Activated naive CD4-positive, alpha-beta T cell treated with anti-CD3 and anti-CD28 coated beads, Interleukin-2, amount 50 U/mL, for 72 hours (primary cell): ENCODE results near the gene AP1S3. TPM values are rescaled to one million over a fixed set of nuclear protein-coding genes. Genes with fewer than 3 reads are reported as not detected.
"Not testable (repeated sequence)": the region's sequence is repeated elsewhere in the genome, so short reads cannot be mapped to it uniquely, and the experiment has no call there.

Source experiments
- ATAC-seq, 2 donors: fragments of 150-1000 bp; cut with Tn5 transposase; 2 replicates each; pipeline ENCODE4 v1.10.0; 2021; ENCODE audit warnings: mild to moderate bottlenecking in 2 of 2, moderate library complexity in 2 of 2
- DNase-seq, 2 donors: peaks; one replicate each; pipeline ENCODE4 v3.0.0; 2021 to 2022; ENCODE audit warnings: low spot score in 2 of 2
- H3K27ac Mint-ChIP-seq, 2 donors: one replicate each; pipeline ENCODE4 v1.8.0; 2022; ENCODE audit warnings: mild to moderate bottlenecking in 2 of 2, mixed read lengths in 2 of 2
- H3K36me3 Mint-ChIP-seq, 2 donors: one replicate each; pipeline ENCODE4 v1.8.0; 2022; ENCODE audit warnings: mixed read lengths in 2 of 2
- H3K9me3 Mint-ChIP-seq, 2 donors: one replicate each; pipeline ENCODE4 v1.8.0; 2022; ENCODE audit warnings: mixed read lengths in 2 of 2
- total RNA-seq, 2 donors: library from RNA; stranded (reverse); gene quantifications; one replicate each; pipeline ENCODE4 v1.2.3, GENCODE V29; 2022

The AP1S3 gene
- total RNA-seq, 2 donors from 2014 or later = 1.8 to 7.6 TPM

GRCh38 chr2:223788106-223788505 lies 49.3 kb downstream of the AP1S3 start:
- not testable (repeated sequence) for DNase-seq, H3K9me3 Mint-ChIP-seq, ATAC-seq, H3K36me3 Mint-ChIP-seq, H3K27ac Mint-ChIP-seq

DNA sequence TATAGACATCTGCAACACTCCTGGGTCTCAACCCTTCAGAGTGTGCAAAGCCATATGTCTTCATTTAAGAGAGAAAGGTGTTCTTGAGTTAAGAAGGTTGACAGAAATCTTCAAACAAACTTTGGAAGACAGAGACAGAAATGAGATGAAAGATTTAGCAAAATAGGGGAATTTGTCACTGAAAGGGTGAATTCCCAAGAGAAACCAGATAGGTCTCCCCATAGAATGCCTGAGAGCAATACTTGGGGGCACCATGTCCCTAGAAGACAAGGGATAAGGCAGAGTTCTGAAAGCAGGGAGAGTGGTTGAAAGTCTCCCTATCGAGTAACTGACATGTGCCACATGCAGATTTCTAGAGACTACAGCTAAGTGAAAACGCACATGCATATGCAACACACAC lies 50.0 kb downstream of the AP1S3 start:
- Mint-ChIP-seq H3K27ac (no peak overlapping the region), H3K9me3 (no peaks in the 10 kb centered on the region), H3K36me3 (peaks cover 0 to 4% of the 10 kb centered on the region in 2 donors)
- DNase-seq (no peak), ATAC-seq (no peak)

GRCh38 chr2:223786943-223787342 lies 50.4 kb downstream of the AP1S3 start:
- Mint-ChIP-seq H3K9me3 (no peaks in the 10 kb centered on the region), H3K36me3 (peaks cover 0 to 4% of the 10 kb centered on the region in 2 donors), H3K27ac (no peak overlapping the region)
- no peak for DNase-seq
- no peak for ATAC-seq

GRCh38 chr2:223786236-223786635 lies 51.1 kb downstream of the AP1S3 start:
- Mint-ChIP-seq H3K9me3 (no peaks in the 10 kb centered on the region), H3K27ac (no peak overlapping the region), H3K36me3 (peaks cover 0 to 4% of the 10 kb centered on the region in 2 donors)
- no peak for DNase-seq
- no peak for ATAC-seq

GRCh38 chr2:223784221-223784772 lies 53.1 kb downstream of the AP1S3 start:
- no peaks in the 10 kb centered on the region for H3K36me3 Mint-ChIP-seq

DNA sequence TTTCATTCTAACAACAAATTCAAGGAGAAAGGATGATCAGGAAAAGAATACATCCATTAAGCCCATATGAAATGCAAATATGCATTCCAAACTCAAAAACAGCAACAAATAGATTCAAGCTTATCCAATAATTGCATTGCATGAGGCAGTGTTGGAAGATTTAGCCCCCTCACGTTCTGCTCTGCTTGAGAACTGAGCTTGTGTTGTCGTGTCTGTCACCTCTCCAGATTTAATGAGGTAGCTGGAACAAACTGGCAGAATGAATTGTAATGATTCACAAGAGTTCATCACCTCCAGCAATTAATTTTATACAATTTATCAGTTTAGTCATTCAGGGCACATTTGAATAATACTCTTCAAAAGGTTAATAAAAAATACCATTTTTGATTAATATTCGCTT lies 54.8 kb downstream of the AP1S3 start:
- DNase-seq = no peak
- H3K27ac Mint-ChIP-seq = no peak overlapping the region
- ATAC-seq = no peak
- no peaks in the 10 kb centered on the region for H3K9me3 Mint-ChIP-seq
- H3K36me3 Mint-ChIP-seq = no peaks in the 10 kb centered on the region

More at GRCh38 chr2:223784221-223784772, 53.1 kb downstream of the AP1S3 start:
- no peak for DNase-seq
- no peak for ATAC-seq
- Mint-ChIP-seq H3K27ac (peak overlapping the region in 1 of 2 donors; percentile 20), H3K9me3 (no peaks in the 10 kb centered on the region)

DNA sequence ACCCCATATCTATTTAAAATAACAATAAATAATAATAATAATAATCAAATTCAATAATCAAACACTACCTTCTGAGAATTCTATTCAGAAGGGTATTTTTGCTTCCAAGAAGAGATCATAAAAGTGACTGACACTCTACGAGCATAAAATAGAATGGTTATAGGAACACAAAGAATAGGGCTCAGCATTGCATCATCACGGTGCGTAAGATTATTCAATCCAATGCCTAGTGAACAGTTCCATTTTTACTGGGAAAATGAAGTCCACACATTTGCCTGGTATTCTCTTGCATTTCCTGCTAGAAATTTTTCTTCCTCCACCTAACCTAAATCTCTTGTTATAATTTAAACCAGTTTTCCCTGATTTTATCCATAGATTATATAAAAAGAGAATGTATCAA lies 55.8 kb downstream of the AP1S3 start:
- Mint-ChIP-seq H3K36me3 (no peaks in the 10 kb centered on the region), H3K27ac (no peak overlapping the region), H3K9me3 (no peaks in the 10 kb centered on the region)
- ATAC-seq (no peak), DNase-seq (no peak)

- no peak overlapping the region for H3K27ac Mint-ChIP-seq
- no peaks in the 10 kb centered on the region for H3K9me3 Mint-ChIP-seq
- peak; percentile 53 to 78 for ATAC-seq
Observed at GRCh38 chr2:223779877-223780276, 57.5 kb downstream of the AP1S3 start.

DNA sequence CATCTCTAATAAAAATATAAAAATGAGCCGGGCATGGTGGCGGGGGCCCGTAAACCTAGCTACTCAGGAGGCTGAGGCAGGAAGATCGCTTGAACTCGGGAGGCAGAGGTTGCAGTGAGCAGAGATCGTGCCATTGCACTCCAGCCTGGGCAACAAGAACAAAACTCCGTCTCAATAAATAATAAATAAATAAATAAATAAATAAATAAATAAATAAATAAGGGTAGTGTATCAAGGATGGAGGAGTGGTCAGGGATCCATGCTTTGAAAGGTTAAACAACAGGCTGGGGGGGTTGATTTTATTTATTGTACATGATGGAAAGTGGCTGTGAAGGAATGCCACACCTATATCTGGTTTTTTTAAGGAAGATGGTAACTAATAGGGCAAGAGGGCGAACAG lies 63.2 kb downstream of the AP1S3 start:
- no peak for DNase-seq
- no peak for ATAC-seq
- Mint-ChIP-seq H3K27ac (no peak overlapping the region), H3K9me3 (no peaks in the 10 kb centered on the region), H3K36me3 (no peaks in the 10 kb centered on the region)

More at GRCh38 chr2:223779877-223780276, 57.5 kb downstream of the AP1S3 start:
- DNase-seq = peak in 1 of 2 donors; percentile 27
- no peaks in the 10 kb centered on the region for H3K36me3 Mint-ChIP-seq

GRCh38 chr2:223772363-223772762 lies 65.0 kb downstream of the AP1S3 start:
- Mint-ChIP-seq H3K36me3 (peaks cover 0 to 2% of the 10 kb centered on the region in 2 donors), H3K9me3 (no peaks in the 10 kb centered on the region)
- no peak for ATAC-seq

DNA sequence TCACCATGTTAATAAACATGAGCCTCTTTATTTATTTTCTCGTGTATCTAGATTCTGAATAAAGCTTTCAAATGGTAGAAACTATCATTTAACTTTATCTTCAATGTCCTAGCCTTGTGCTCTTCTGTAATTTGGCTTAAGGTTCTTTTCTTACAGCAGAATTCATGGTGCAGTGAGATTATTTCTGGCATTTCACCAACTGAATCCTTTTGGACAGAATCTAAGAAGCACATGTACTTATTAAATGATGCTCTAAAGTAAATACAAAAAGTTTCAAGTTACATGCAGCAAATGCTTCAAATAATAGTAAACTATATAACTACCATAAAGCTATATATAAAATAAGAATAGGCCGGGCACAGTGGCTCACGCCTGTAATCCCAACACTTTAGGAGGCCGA lies 65.9 kb downstream of the AP1S3 start:
- no peak for ATAC-seq
- H3K9me3 Mint-ChIP-seq = no peaks in the 10 kb centered on the region

More at GRCh38 chr2:223772363-223772762, 65.0 kb downstream of the AP1S3 start:
- H3K27ac Mint-ChIP-seq = no peak overlapping the region
- DNase-seq = no peak

GRCh38 chr2:223768179-223768578 lies 69.2 kb downstream of the AP1S3 start:
- no peak for DNase-seq

More for the DNA sequence above, 65.9 kb downstream of the AP1S3 start:
- peaks cover 0 to 5% of the 10 kb centered on the region in 2 donors for H3K36me3 Mint-ChIP-seq
- H3K27ac Mint-ChIP-seq = no peak overlapping the region
- no peak for DNase-seq

DNA sequence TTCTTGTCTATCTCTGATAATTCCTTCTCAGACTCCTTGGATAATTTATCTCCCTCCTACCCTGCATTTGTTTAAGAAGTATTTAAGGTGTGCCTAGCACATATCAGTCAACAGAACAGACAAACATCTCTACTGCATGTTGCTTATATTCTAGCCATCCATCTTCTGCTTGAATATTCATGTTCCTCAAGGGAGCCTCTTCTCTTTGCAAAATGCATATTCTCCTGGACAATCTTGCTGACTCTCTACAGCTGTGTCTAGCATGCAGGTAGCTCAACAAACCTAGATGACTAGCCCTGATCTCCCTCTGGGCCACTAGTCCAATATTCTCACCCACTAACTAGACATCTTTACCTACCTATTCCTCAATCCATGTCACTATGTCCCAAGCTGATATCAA lies 70.0 kb downstream of the AP1S3 start:
- Mint-ChIP-seq H3K27ac (peak overlapping the region in 1 of 2 donors; percentile 10), H3K9me3 (no peaks in the 10 kb centered on the region), H3K36me3 (peaks cover 0 to 5% of the 10 kb centered on the region in 2 donors)
- DNase-seq (no peak), ATAC-seq (no peak)

More at GRCh38 chr2:223768179-223768578, 69.2 kb downstream of the AP1S3 start:
- Mint-ChIP-seq H3K27ac (no peak overlapping the region), H3K9me3 (no peaks in the 10 kb centered on the region), H3K36me3 (peaks cover 0 to 5% of the 10 kb centered on the region in 2 donors)
- no peak for ATAC-seq

GRCh38 chr2:223765221-223765785 lies 72.1 kb downstream of the AP1S3 start:
- ATAC-seq = no peak
- H3K36me3 Mint-ChIP-seq = peaks cover 0 to 5% of the 10 kb centered on the region in 2 donors
- H3K27ac Mint-ChIP-seq = no peak overlapping the region
- H3K9me3 Mint-ChIP-seq = no peaks in the 10 kb centered on the region
- no peak for DNase-seq

DNA sequence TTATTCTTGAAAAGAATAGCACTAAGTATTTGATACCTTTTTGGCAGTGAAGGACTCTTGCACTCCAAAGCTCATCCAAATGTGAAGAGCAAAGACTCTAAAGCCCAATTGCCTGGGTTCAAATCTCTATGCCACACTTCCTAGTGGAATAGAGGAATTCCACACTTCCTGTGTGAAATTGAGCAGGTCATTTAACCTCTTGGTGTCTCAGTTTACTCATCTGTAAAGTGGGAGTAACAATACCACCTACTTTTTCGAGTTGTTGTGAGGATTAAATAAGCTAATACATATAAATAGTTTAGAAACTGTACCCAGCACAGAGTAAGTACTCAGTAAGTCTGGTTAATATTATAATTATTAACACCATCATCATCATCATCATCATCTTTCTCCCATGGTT lies 72.6 kb downstream of the AP1S3 start:
- DNase-seq (no peak), ATAC-seq (no peak)
- H3K27ac Mint-ChIP-seq = no peak overlapping the region
- peaks cover 0 to 5% of the 10 kb centered on the region in 2 donors for H3K36me3 Mint-ChIP-seq
- H3K9me3 Mint-ChIP-seq = no peaks in the 10 kb centered on the region

DNA sequence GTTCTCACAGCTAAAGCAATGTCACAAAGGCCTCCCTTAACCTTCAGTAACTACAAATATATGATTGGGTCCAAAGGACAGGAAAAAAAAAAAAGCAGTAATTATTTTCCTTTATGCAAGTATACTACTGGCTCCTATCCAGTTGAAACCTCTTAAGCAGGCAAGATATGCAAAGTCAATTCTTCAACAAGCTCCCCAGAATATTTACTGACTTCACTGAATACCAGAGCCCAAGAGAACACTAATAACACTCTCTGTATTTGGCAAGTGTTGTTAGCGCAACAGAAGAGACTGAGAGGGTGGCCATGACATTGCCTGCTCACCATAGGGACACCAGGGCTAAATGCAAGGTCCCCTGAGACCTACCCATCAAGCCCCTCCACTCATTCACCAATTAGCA lies 74.5 kb downstream of the AP1S3 start:
- DNase-seq = no peak
- no peak for ATAC-seq
- Mint-ChIP-seq H3K9me3 (no peaks in the 10 kb centered on the region), H3K27ac (no peak overlapping the region), H3K36me3 (peaks cover 0 to 5% of the 10 kb centered on the region in 2 donors)

DNA sequence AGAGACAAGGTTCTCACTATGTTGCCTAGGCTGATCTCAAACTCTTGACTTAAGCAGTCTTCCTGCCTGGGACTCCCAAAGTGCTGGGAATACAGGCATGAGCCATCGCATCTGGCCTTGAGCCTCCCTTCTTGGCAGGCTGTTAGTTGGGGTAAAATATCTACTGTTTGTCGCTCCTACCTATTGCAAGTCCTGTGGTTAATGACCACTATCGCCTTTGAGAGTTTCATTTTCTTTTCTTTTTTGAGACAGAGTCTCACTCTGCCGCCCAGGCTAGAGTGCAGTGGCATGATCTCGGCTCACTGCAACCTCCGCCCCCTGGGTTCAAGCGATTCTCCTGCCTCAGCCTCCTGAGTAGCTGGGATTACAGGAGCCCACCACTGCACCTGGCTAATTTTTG lies 75.6 kb downstream of the AP1S3 start:
- DNase-seq, H3K36me3 Mint-ChIP-seq, ATAC-seq, H3K9me3 Mint-ChIP-seq, H3K27ac Mint-ChIP-seq: not testable (repeated sequence)
